Hindlimb muscle (tissue), 1 donor: ENCODE measurements around the gene PHF21B. TPM values are rescaled to one million over a fixed set of nuclear protein-coding genes. Genes with fewer than 3 reads are reported as not detected.
"Not testable (repeated sequence)": the region's sequence is repeated elsewhere in the genome, so short reads cannot be mapped to it uniquely, and the experiment has no call there.

Source experiments
- DNase-seq: peaks from one replicate; pipeline ENCODE4 v3.0.0-alpha.2; 2013
- polyA plus RNA-seq: library from polyadenylated mRNA; unstranded; fragments of 120-200 nt; gene quantifications from one replicate; pipeline ENCODE4 v1.2.1, GENCODE V29; 2013; ENCODE audit not compliant: insufficient read length

Gene PHF21B
- polyA plus RNA-seq, 1 donor = 0.28 TPM

GRCh38 chr22:44988671-44989070 is 21.1 kb downstream of the PHF21B start:
- no peak for DNase-seq

GRCh38 chr22:44986926-44987325 is 22.9 kb downstream of the PHF21B start:
- no peak for DNase-seq

- DNase-seq = no peak
Measured at GRCh38 chr22:44985906-44986527, 23.8 kb downstream of the PHF21B start.

GRCh38 chr22:44983878-44984482 is 25.8 kb downstream of the PHF21B start:
- DNase-seq = no peak

GRCh38 chr22:44982445-44982844 is 27.4 kb downstream of the PHF21B start:
- no peak for DNase-seq

GRCh38 chr22:44981857-44982256 is 27.9 kb downstream of the PHF21B start:
- DNase-seq = no peak

GRCh38 chr22:44979154-44979553 is 30.7 kb downstream of the PHF21B start:
- no peak for DNase-seq

- peak; percentile 76 for DNase-seq
Measured at GRCh38 chr22:44975427-44976262, 34.2 kb downstream of the PHF21B start.

GRCh38 chr22:44974454-44974853 is 35.4 kb downstream of the PHF21B start:
- DNase-seq = no peak

GRCh38 chr22:44973829-44974228 is 36.0 kb downstream of the PHF21B start:
- DNase-seq = no peak

GRCh38 chr22:44972363-44973083 is 37.3 kb downstream of the PHF21B start:
- peak; percentile 24 for DNase-seq

GRCh38 chr22:44971651-44972362 is 38.0 kb downstream of the PHF21B start:
- DNase-seq = no peak

GRCh38 chr22:44970291-44970690 is 39.5 kb downstream of the PHF21B start:
- DNase-seq = no peak

- no peak for DNase-seq
Measured at GRCh38 chr22:44969817-44970216, 40.0 kb downstream of the PHF21B start.

GRCh38 chr22:44968736-44969135 is 41.1 kb downstream of the PHF21B start:
- no peak for DNase-seq

- no peak for DNase-seq
Measured at GRCh38 chr22:44965171-44965570, 44.6 kb downstream of the PHF21B start.

GRCh38 chr22:44964722-44965078 is 45.1 kb downstream of the PHF21B start:
- no peak for DNase-seq

- DNase-seq = no peak
Measured at GRCh38 chr22:44963832-44964721, 45.7 kb downstream of the PHF21B start.

GRCh38 chr22:44962741-44963454 is 46.9 kb downstream of the PHF21B start:
- no peak for DNase-seq

GRCh38 chr22:44961682-44962081 is 48.1 kb downstream of the PHF21B start:
- not testable (repeated sequence) for DNase-seq
